GM18873 (cell line): ENCODE data around the gene PTP4A1.

Source experiments
- ATAC-seq: cut with Tn5 transposase; IDR thresholded peaks from one replicate; pipeline ENCODE4 v1.9.1; 2021; ENCODE audit warnings: mild to moderate bottlenecking, moderate library complexity, moderate number of reproducible peaks; ENCODE audit not compliant: unreplicated experiment, low FRiP score

The PTP4A1 gene

DNA sequence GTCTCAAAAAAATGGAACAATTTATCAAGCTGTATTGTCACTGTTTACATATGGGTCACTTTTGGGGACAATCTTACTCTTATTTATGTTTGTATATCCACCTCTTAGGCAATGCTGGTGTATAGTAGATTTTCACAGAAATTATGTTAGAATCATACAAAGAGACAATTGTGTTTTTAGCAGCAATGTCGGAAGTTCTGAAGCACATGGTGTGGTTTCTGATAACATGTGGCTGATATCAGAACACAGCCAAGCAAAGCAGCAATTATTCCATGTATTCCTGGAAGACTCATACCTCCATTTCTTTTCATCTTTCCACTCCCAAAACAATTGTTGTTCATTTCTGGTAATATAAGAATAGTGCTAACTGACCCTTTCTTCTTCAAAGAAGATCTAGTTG is 17.5 kb upstream of the PTP4A1 start:
- ATAC-seq, result no peak

DNA sequence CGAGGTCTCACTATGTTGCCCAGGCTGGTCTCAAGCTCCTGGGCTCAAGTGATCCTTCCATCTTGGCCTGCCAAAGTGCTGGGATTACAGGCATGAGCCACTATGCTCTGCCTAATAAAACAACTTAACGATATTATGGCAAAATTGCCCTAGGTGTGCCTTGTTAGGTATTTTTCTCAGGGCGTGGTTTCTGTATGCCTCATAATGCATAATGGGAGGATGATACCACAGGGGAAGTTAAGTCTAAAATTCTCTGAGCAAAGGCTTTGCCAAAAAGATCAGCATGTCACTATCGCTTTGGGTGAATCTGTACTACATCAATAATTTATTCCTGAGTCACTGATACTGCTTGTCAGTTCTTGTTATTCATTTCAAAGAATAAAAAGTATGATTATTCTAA is 15.9 kb upstream of the PTP4A1 start:
- no peak for ATAC-seq

DNA sequence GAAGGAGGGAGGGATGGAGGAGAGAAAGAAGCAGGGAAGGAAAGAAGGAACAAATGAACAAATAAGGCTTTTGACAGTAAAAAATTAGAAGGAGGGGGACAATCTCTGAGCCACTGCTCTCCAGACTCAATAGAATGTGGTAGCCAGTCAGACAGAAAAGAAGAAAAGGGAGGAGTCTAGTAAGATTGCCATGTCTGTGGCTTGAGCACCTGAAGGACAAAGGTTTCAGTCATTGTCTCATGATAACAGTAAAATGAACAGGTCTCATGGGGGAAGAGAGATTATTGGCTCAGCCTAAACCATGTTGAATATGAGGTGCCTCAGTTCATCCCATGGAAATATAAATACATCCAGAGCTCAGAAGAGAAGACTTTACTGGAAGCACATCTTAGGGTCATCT is 14.0 kb upstream of the PTP4A1 start:
- peak; percentile 73 for ATAC-seq

- ATAC-seq, result no peak
Observed at GRCh38 chr6:63560801-63561287, 11.4 kb upstream of the PTP4A1 start.

DNA sequence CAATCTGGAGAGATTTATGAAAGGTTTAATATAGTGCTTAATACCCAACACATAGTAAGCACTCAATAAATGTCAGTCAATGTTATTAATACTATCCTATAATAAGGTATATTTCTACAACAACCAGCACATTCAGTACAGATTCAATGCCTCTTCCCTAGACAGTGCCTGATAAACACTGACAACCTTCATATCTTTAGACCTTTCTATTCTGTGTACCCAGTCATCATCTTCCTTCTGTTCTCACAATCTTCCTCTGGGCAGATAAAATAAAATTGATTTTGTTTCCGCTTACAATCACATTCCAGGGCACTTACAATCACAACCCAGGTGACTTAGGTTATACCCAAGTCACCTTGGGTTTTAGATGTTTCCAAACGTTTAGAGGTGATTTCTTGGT is 11.0 kb upstream of the PTP4A1 start:
- no peak for ATAC-seq

DNA sequence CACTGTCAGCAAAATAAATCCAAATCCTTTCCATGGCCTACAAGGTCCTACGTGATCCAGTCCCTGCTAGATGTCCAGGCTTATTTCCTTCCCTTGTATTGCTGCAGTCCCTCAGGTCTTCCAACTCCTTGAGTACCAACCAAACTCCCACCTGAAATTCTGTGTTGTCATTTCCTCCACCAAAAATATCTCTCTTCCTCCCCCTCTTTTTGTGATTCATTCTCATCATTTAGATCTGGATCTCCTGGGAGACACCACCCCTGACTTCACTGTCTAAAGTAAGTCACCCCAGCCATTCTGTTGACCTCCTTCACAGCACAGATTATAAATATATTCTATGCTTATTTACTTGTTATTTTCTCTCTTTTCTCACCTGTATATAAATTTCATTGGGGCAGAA is 9.0 kb upstream of the PTP4A1 start:
- ATAC-seq, result no peak

DNA sequence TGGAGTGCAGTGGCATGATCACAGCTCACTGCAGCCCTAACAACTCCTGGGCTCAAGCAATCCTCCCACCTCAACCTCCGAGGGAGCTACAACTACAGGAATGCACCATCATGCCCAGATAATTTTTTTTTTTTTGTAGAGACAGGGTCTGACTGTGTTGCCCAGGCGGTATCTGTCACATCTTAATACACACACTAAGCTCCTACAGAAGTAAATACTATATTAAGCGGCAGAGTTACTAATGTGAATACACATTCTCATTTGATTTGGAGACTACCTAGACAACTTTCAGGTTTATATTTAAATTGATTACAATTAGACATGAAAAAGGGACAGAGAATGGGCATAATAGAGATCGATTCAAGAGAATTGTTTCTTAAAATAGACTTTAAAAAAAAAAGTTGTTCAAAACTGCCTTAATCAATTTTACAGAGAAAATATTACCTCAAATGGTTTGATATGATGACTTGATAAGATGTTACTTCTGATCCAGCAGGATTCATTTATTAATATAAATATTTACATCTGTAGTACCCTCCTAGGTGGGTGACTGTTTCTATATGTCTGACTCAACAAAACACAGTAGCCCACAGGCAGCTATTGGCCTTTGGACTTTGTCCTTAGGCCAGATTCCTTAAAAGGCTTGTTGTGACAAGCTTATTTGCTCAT is 7.1 kb upstream of the PTP4A1 start:
- no peak for ATAC-seq

DNA sequence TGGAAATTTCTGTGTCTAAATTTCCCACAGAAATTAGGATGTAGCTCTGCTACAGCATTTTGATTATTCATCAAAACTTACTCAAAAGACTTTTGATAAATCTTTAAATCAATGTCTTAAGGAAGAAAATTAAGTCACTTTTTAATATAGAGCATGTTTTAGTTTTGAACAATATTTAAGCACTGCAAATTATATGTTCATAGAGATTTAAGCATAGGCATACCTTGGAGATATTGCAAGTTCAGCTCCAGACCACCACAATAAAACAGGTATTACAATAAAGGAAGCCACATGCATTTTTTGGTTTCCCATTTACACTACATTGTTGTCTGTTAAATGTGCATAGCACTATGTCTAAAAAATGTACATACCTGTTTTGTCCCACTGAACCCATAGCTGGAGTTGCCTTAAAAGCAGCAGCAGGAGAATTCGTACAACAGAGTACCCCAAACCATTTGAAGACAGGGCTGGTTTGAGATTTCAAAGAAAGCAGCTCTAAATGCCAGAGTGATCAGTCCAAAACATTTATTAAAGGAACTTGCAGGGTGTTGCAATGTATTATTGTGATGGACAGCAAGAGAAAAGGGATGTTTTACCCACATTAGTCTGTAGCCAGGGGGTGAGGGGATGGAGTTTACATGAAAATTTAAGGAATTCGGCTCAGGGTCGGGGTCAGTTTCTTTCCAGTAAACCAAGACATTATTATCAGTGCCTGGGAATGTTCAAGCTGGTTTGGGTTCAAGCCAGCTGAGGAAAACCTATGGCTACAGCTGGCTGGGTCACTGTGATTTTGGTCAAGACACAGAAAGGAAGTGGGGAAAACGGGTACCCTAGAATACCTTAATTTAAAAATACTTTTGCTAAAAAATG is 6.3 kb upstream of the PTP4A1 start:
- ATAC-seq, result no peak

- no peak for ATAC-seq
Observed at GRCh38 chr6:63567966-63568365, 4.3 kb upstream of the PTP4A1 start.

GRCh38 chr6:63571361-63572043 is 778 bp upstream of the PTP4A1 start:
- no peak for ATAC-seq

DNA sequence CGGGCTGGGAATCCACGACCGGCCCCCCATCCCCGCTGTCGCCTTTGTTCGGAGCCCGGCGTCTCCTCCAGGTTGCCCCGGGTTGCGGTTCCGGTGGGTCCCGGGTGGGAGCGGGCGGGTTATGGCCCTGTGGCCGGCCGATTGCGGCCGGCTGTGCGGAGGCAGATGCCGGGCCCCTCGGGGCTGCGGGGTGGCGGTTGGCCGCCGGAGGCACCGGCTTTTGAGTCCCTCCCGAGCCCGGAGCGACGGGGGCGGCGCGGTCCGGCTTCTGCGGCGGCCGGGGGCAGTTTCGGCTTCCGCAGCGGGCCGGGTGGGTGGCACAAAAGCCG is 431 bp downstream of the PTP4A1 start:
- ATAC-seq, result peak; percentile 0

DNA sequence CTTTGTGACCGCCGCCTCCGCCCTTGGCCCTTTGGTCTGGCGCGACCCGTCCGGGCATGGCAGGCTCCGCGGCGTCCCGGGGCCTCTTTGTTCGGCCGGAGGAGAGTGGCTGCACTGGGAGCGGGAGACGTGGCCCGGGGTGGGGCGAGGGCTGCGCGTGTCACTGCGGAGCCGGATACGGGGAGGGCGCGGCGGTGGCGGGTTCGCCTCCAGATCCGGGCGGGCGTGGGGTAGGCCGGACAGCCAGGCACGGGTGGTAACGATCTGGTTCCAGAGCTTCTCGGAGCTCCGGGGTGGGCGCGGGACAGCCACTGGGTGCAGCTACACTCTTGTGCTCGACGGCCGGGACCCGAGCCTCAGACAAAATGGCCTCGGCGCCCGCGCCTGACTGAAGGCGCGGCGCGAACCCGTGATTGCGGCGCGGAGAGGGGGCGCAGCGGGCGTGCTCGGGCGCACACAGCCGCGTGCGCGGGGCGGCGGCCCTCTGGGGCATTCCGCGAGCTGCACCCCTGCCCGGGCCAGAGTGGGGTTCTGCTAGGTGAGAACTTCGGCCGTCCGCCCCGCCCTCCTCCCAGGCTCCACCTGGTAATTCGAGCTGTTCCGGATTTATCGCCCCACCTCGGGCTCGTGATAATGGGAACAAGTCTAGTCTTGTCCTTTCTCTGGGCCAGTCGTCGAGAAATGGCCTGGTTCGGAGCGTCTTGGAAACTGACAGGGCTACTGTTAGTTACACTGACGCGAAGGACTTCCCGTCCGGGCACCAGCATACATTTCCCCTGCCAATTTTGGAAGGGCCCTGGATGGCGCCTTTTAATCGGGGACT is 1.0 kb downstream of the PTP4A1 start:
- ATAC-seq, result peak; percentile 38

GRCh38 chr6:63573899-63574553 is 1.7 kb downstream of the PTP4A1 start:
- ATAC-seq, result no peak

GRCh38 chr6:63574554-63574900 is 2.2 kb downstream of the PTP4A1 start:
- ATAC-seq, result no peak

GRCh38 chr6:63576147-63576772 is 4.0 kb downstream of the PTP4A1 start:
- no peak for ATAC-seq

DNA sequence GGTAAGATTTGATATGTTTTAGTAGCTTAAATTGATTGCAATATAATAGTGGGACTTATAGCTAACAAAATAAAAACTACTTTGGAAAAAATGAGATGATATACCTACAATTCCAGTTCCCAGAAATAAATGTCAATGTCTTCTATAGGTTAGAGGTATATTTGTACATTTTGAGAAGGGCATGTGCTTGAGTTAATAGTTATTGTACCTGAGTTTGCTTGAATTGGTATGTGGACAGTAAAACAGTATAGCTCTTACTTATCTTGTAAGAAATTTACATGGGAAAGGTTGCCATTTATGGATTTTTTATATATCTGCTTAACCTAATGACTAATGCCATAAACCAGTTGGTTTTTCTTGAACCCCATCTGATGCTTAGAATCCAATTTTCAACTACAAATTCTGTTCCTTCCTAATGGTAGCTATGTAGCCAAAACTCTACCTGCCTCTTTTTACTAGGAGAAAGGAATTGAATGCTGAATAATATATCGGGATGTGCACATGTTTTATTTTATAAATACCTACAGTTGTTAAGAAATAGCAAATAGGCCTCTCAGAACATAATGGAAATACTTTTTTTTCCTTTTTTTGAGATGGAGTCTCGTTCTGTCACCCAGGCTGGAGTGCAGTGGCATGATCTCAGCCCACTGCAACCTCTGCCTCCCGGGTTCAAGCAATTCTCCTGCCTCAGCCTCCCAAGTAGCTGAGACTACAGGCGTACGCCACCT is 4.9 kb downstream of the PTP4A1 start:
- no peak for ATAC-seq

DNA sequence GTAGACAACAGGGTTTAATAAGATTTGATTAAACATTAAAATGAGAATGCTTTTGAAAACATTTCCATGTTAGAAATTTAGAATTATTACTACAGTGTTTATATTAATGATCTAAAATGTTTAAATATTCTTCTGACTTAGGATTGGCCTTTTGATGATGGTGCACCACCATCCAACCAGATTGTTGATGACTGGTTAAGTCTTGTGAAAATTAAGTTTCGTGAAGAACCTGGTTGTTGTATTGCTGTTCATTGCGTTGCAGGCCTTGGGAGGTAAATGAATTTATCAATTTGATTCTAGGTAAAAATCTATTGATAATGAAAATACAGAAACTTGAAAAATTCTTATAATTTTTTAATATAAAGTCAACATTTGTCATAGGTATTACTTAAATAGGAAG is 6.5 kb downstream of the PTP4A1 start:
- no peak for ATAC-seq

GRCh38 chr6:63579937-63580703 is 7.8 kb downstream of the PTP4A1 start:
- no peak for ATAC-seq

- no peak for ATAC-seq
Observed at GRCh38 chr6:63580704-63580961, 8.4 kb downstream of the PTP4A1 start.
